ENCODE measurements around the gene IL17F. TPM values are rescaled to one million over a fixed set of nuclear protein-coding genes. Genes with fewer than 3 reads are reported as not detected.

The IL17F gene
- total and polyA plus RNA-seq, 2 of the 8 experiments (the other 6 are each of a cell fraction or from before 2014, with no cell fraction given), result 0.08 TPM; not detected in 1

DNA sequence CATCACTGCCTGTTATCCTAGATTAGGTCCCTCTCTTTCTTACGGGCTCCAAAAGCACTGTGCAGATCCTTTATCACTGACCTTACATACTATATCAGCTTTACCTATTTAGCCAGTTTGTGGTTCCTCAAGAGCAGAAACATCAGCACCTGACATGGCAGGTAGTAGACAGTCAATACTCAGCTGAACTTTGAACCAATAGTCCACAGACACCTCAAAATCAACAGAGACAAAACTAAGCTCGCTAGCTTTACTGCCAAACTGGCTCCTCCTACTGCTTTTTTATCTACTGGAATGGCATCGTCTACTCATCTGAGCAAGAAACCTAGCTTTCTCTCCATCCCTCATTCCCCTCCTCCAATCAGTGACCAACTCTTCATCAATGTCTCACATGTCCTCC is 52.5 kb downstream of the IL17F start (continued):
- TF ChIP-seq POU5F1 (IDR thresholded peaks at IDR 0.05; ENCODE audit: low read depth, low read length) (no peak), EZH2 (IDR thresholded peaks at IDR 0.05; ENCODE audit: low read depth, low read length, severe bottlenecking) (no peak), RFX5 (IDR thresholded peaks at IDR 0.05; ENCODE audit: borderline replicate concordance, low read depth, low read length) (no peak)
